HepG2 (cell line): ENCODE measurements around the gene PDE4C. TPM values are rescaled to one million over a fixed set of nuclear protein-coding genes. Genes with fewer than 3 reads are reported as not detected.

Experiments
- ATAC-seq: fragments of 200-7000 bp; cut with Tn5 transposase; 3 replicates; pipeline ENCODE4 v1.9.1; 2020; ENCODE audit warnings: mild to moderate bottlenecking, moderate library complexity
- BruUV-seq: library from RNA; stranded (reverse); fragments of 400-500 nt; replicated peaks from 2 replicates; lab custom pipeline; 2021; lab: Mats Ljungman, UMichigan
- CTCF ChIA-PET: fragments of 300-600 bp; formaldehyde crosslinking; extraction: SDS; loops from one replicate; lab custom pipeline; 2021; ENCODE audit warnings: low total read pairs, inconsistent platforms, low intra/inter-chr PET ratio; lab: Yijun Ruan, JAX
- POLR2A ChIA-PET: fragments of 350-600 bp; sonication (Branson Sonifier 250); formaldehyde crosslinking; loops from one replicate; lab custom pipeline; 2020; ENCODE audit warnings: antibody characterized with exemption, inconsistent platforms; lab: Yijun Ruan, JAX
- DNase-seq: peaks from one replicate; pipeline ENCODE4 v3.0.0-alpha.2; 2015; ENCODE audit warnings: low spot score
- FAIRE-seq: peaks from 3 replicates; lab custom pipeline; 2011; peaks lifted over from hg19 to GRCh38; lab: Jason Lieb, UNC
- H2AFZ ChIP-seq: one replicate; pipeline ENCODE4 v1.6.1; 2011; ENCODE audit warnings: low read length, inconsistent platforms
- H3K27ac ChIP-seq: fragments of 300-600 bp; 3 replicates; pipeline ENCODE4 v1.8.0; 2011; ENCODE audit warnings: mixed run types, mild to moderate bottlenecking, mixed read lengths, low read length, inconsistent platforms; ENCODE audit not compliant: insufficient read depth; ENCODE audit errors: extremely low read length
- H3K27me3 ChIP-seq, 2 experiments: fragments of 200-600 bp in 1 of 2; 2 replicates in 1 of 2; 3 replicates in 1 of 2; pipeline versions ENCODE4 v1.6.0 to v1.8.0; 2011; ENCODE audit warnings: low read length in 2 of 2, mild to moderate bottlenecking in 2 of 2, moderate library complexity in 2 of 2, inconsistent platforms in 1 of 2; ENCODE audit not compliant: insufficient read depth in 2 of 2, control insufficient read depth in 1 of 2
- H3K36me3 ChIP-seq, 2 experiments: fragments of 200-600 bp in 1 of 2; replicated peaks in 1 of 2; 2 replicates in 1 of 2; 3 replicates in 1 of 2; pipeline versions ENCODE4 v1.5.1 to v1.8.0; 2011; ENCODE audit warnings: low read length in 2 of 2, inconsistent platforms in 1 of 2; ENCODE audit not compliant: insufficient read depth in 2 of 2, control insufficient read depth in 1 of 2
- H3K4me1 ChIP-seq: 2 replicates; pipeline ENCODE4 v1.5.1; 2012; ENCODE audit warnings: low read length, inconsistent platforms; ENCODE audit not compliant: insufficient read depth
- H3K4me2 ChIP-seq: 2 replicates; pipeline ENCODE4 v1.6.0; 2011; ENCODE audit warnings: low read depth, low read length, inconsistent platforms
- H3K4me3 ChIP-seq, 3 experiments: fragments of 200-600 bp in 1 of 3; sonication (generic), shearing (Covaris generic) in 1 of 3; replicated peaks in 1 of 3; 2 replicates each; pipeline ENCODE4 v1.5.1; 2011 to 2016; ENCODE audit warnings: low read length in 3 of 3, inconsistent platforms in 2 of 3, low read depth in 2 of 3, mild to moderate bottlenecking in 2 of 3, control low read depth in 1 of 3, mixed read lengths in 1 of 3; ENCODE audit not compliant: insufficient read depth in 1 of 3
- H3K79me2 ChIP-seq: one replicate; pipeline ENCODE4 v1.6.1; 2011; ENCODE audit warnings: low read length, inconsistent platforms; ENCODE audit not compliant: insufficient read depth
- H3K9ac ChIP-seq: 2 replicates; pipeline ENCODE4 v1.6.0; 2011; ENCODE audit warnings: mild to moderate bottlenecking, low read depth, low read length, inconsistent platforms; ENCODE audit not compliant: insufficient read depth
- H3K9me3 ChIP-seq: 2 replicates; pipeline ENCODE4 v1.5.1; 2012; ENCODE audit warnings: mild to moderate bottlenecking, low read length
- H4K20me1 ChIP-seq: 2 replicates; pipeline ENCODE4 v1.6.0; 2011; ENCODE audit warnings: inconsistent platforms, mild to moderate bottlenecking, low read length, moderate library complexity; ENCODE audit not compliant: insufficient read depth
- PATZ1 ChIP-seq: sonication (generic); formaldehyde crosslinking; IDR thresholded peaks from 2 replicates; pipeline ENCODE4 v1.4.0; 2020; ENCODE audit warnings: missing genetic modification reagents
- SKI ChIP-seq: fragments of 450-650 bp; IDR thresholded peaks from one replicate; pipeline ENCODE4 v1.6.1; 2018; ENCODE audit warnings: mild to moderate bottlenecking; ENCODE audit not compliant: partially characterized antibody
- ZFX ChIP-seq: sonication (generic); formaldehyde crosslinking; IDR thresholded peaks from 2 replicates; pipeline ENCODE4 v1.4.0; 2020; ENCODE audit warnings: mild to moderate bottlenecking, low read depth, missing genetic modification reagents, moderate library complexity
- ZIK1 ChIP-seq: sonication (generic); formaldehyde crosslinking; IDR thresholded peaks from 2 replicates; pipeline ENCODE4 v1.5.0; 2020; ENCODE audit warnings: mild to moderate bottlenecking, low read depth, missing genetic modification reagents, borderline replicate concordance
- ZNF639 ChIP-seq: conservative IDR thresholded peaks from 2 replicates; pipeline ENCODE4 v1.6.1; 2018; ENCODE audit warnings: missing genetic modification reagents
- WGBS: methylation state at CpG from one replicate; pipeline ENCODE4 v1.1.6; 2017; ENCODE audit warnings: low lambda C conversion rate; 5-methylcytosine and 5-hydroxymethylcytosine counted together
- in situ Hi-C: cut with HindIII; loops from 2 replicates; pipeline ENCODE4 v1.10.0; 2017; ENCODE audit warnings: low pct_unique_long_range_greater_than_20kb; ENCODE audit not compliant: extremely low pct_ligation_motif_present
- intact Hi-C: fragments of 100-400 bp; cut with micrococcal nuclease; formaldehyde crosslinking; loops from one replicate; pipeline ENCODE4 v1.10.0; 2022; ENCODE audit not compliant: unreplicated experiment
- polyA plus RNA-seq, 8 experiments: library from polyadenylated mRNA; depleted of rRNA in 3 of 8; stranded (reverse) in 7 of 8; unstranded in 1 of 8; fragments of >200 nt; fragmentation: Illumina TruSeq in 4 of 8; extraction: Trizol in 4 of 8; gene quantifications; 2 replicates each; pipeline versions ENCODE4 v1.2.1 to v1.2.3, GENCODE V29; 2011 to 2016; ENCODE audit warnings: low read depth in 4 of 8, missing spikeins in 1 of 8, mixed read lengths in 1 of 8; ENCODE audit not compliant: insufficient read depth in 1 of 8
- total RNA-seq, 5 experiments: library from RNA; depleted of rRNA; stranded (reverse); fragments of >200 nt; fragmentation: Illumina TruSeq; extraction: Trizol; gene quantifications; 2 replicates each; pipeline ENCODE4 v1.2.3, GENCODE V29; 2016; ENCODE audit warnings: low read depth in 1 of 5
- TF ChIP-seq, protein P1 (sequence below), 2 experiments: sonication (generic) in 1 of 2; formaldehyde crosslinking in 1 of 2; IDR thresholded peaks; 2 replicates each; pipeline versions ENCODE4 v1.4.0 to v1.6.1; 2016 to 2020; ENCODE audit warnings: borderline replicate concordance in 1 of 2, low read depth in 1 of 2, mild to moderate bottlenecking in 1 of 2, missing genetic modification reagents in 1 of 2
- TF ChIP-seq, protein P2 (sequence below): sonication (generic); formaldehyde crosslinking; IDR thresholded peaks from 2 replicates; pipeline ENCODE4 v1.5.1; 2020; ENCODE audit warnings: mild to moderate bottlenecking, missing genetic modification reagents, borderline replicate concordance

Gene PDE4C
- total and polyA plus RNA-seq, 2 of the 13 experiments (the other 11 are each of a cell fraction or from before 2014, with no cell fraction given), result 1.4 to 14.0 TPM

GRCh38 chr19:18224525-18225354 is 1.5 kb downstream of the PDE4C start:
- peaks cover 51% of the 10 kb centered on the region for H3K4me1 ChIP-seq
- peak overlapping the region; percentile 95 for H3K4me2 ChIP-seq
- H3K79me2 ChIP-seq, result no peaks in the 10 kb centered on the region
- intact Hi-C loops (loop anchor here (1.0 kb wide), 1 partner anchor 20 kb away; the partner anchor contains the start of gene RAB3A), in situ Hi-C loops (no loop called here)
- ATAC-seq, result peak; percentile 94
- no TSS peak for BruUV-seq
- H3K9me3 ChIP-seq, result no peaks in the 10 kb centered on the region
- no peaks in the 10 kb centered on the region for H3K36me3 ChIP-seq
- ChIA-PET POLR2A (interaction anchor here (0.6 to 1.8 kb wide), 19 partner anchors 8 to 430 kb away, joined by 3 to 16 read pairs (median 5); partner anchors contain the start of genes B3GNT3, GDF15, IQCN and JUND), CTCF (no interaction called here)
- DNase-seq, result peak; percentile 95
- FAIRE-seq, result peak; percentile 99
- H2AFZ ChIP-seq, result peak overlapping the region; percentile 85
- no peaks in the 10 kb centered on the region for H4K20me1 ChIP-seq
- peak overlapping the region; percentile 65 for H3K27ac ChIP-seq
- WGBS, result 9% methylated on average over 22 of the region's 81 CpGs
- H3K9ac ChIP-seq, result peak overlapping the region; percentile 67
- peak overlapping the region; percentile 54 to 80 (median 58) for H3K4me3 ChIP-seq
- H3K27me3 ChIP-seq, result peaks cover 1 to 7% of the 10 kb centered on the region in 2 experiments; a peak in 2 of 5 replicates
- no peak for TF ChIP-seq ZIK1 (CRISPR knock-in tag)
- TF ChIP-seq, protein P1, sequence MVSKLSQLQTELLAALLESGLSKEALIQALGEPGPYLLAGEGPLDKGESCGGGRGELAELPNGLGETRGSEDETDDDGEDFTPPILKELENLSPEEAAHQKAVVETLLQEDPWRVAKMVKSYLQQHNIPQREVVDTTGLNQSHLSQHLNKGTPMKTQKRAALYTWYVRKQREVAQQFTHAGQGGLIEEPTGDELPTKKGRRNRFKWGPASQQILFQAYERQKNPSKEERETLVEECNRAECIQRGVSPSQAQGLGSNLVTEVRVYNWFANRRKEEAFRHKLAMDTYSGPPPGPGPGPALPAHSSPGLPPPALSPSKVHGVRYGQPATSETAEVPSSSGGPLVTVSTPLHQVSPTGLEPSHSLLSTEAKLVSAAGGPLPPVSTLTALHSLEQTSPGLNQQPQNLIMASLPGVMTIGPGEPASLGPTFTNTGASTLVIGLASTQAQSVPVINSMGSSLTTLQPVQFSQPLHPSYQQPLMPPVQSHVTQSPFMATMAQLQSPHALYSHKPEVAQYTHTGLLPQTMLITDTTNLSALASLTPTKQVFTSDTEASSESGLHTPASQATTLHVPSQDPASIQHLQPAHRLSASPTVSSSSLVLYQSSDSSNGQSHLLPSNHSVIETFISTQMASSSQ (IDR thresholded peaks at IDR 0.05; ENCODE audit: low read depth), result no peak
- TF ChIP-seq, protein P1 (CRISPR knock-in tag; IDR thresholded peaks at IDR 0.05; ENCODE audit: borderline replicate concordance), result 0 out of 2 replicates have a peak, but pooled peaks have one; percentile 5
- TF ChIP-seq PATZ1 (CRISPR knock-in tag), result no peak
- TF ChIP-seq ZNF639 (CRISPR knock-in tag), result no peak
- TF ChIP-seq SKI, result no peak
- TF ChIP-seq, protein P2, sequence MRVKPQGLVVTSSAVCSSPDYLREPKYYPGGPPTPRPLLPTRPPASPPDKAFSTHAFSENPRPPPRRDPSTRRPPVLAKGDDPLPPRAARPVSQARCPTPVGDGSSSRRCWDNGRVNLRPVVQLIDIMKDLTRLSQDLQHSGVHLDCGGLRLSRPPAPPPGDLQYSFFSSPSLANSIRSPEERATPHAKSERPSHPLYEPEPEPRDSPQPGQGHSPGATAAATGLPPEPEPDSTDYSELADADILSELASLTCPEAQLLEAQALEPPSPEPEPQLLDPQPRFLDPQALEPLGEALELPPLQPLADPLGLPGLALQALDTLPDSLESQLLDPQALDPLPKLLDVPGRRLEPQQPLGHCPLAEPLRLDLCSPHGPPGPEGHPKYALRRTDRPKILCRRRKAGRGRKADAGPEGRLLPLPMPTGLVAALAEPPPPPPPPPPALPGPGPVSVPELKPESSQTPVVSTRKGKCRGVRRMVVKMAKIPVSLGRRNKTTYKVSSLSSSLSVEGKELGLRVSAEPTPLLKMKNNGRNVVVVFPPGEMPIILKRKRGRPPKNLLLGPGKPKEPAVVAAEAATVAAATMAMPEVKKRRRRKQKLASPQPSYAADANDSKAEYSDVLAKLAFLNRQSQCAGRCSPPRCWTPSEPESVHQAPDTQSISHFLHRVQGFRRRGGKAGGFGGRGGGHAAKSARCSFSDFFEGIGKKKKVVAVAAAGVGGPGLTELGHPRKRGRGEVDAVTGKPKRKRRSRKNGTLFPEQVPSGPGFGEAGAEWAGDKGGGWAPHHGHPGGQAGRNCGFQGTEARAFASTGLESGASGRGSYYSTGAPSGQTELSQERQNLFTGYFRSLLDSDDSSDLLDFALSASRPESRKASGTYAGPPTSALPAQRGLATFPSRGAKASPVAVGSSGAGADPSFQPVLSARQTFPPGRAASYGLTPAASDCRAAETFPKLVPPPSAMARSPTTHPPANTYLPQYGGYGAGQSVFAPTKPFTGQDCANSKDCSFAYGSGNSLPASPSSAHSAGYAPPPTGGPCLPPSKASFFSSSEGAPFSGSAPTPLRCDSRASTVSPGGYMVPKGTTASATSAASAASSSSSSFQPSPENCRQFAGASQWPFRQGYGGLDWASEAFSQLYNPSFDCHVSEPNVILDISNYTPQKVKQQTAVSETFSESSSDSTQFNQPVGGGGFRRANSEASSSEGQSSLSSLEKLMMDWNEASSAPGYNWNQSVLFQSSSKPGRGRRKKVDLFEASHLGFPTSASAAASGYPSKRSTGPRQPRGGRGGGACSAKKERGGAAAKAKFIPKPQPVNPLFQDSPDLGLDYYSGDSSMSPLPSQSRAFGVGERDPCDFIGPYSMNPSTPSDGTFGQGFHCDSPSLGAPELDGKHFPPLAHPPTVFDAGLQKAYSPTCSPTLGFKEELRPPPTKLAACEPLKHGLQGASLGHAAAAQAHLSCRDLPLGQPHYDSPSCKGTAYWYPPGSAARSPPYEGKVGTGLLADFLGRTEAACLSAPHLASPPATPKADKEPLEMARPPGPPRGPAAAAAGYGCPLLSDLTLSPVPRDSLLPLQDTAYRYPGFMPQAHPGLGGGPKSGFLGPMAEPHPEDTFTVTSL (CRISPR knock-in tag), result no peak
- peak; percentile 8; the same call in 1 of the 2 replicates for TF ChIP-seq ZFX (CRISPR knock-in tag)
